ENCODE measurements around the gene FZD10.

- TF ChIP-seq POLR2A (IDR thresholded peaks at IDR 0.05), result no peak
- no peak for TF ChIP-seq CTCF (IDR thresholded peaks at IDR 0.05)
These were observed 42.3 kb downstream of the FZD10 start for GRCh38 chr12:130204541-130204953.

All from right lobe of liver (tissue), 4 donors.